ENCODE data around the gene KCNN2. TPM values are rescaled to one million over a fixed set of nuclear protein-coding genes. Genes with fewer than 3 reads are reported as not detected.
A peak's percentile ranks its signal among the peaks of the same experiment; 100 is the strongest.

The KCNN2 gene
- polyA plus RNA-seq, 1 experiment: 4.6 TPM

GRCh38 chr5:114360816-114361723 lies 800 bp upstream of the KCNN2 start:
- Histone ChIP-seq H3K27me3 (ENCODE audit: control insufficient read depth, insufficient read depth, low read length) (no peaks in the 10 kb centered on the region; the same call in none of the 2 replicates), H3K4me3 (ENCODE audit: low read depth, low read length) (peak overlapping the region; percentile 62), H3K36me3 (ENCODE audit: control insufficient read depth, insufficient read depth, low read length) (no peaks in the 10 kb centered on the region)
- ChIA-PET POLR2A (no interaction called here), CTCF (interaction anchor here (1.4 to 6.2 kb wide), 4 partner anchors 76 to 554 kb away, joined by 3 to 104 read pairs (median 4); no protein-coding TSS in a partner anchor)
- no peak for DNase-seq (ENCODE audit: low read depth)
- TF ChIP-seq CTCF (IDR thresholded peaks at IDR 0.05; ENCODE audit: insufficient read depth, low read depth, low read length): peak; percentile 53

- no peak for DNase-seq (ENCODE audit: low read depth)
- ChIA-PET CTCF (interaction anchor here (1.4 to 6.2 kb wide), 4 partner anchors 18 to 556 kb away, joined by 3 to 104 read pairs (median 4); no protein-coding TSS in a partner anchor), POLR2A (no interaction called here)
- Histone ChIP-seq H3K4me3 (ENCODE audit: low read depth, low read length) (peak overlapping the region; percentile 62), H3K27me3 (ENCODE audit: control insufficient read depth, insufficient read depth, low read length) (no peaks in the 10 kb centered on the region; the same call in none of the 2 replicates), H3K36me3 (ENCODE audit: control insufficient read depth, insufficient read depth, low read length) (no peaks in the 10 kb centered on the region)
- TF ChIP-seq CTCF (IDR thresholded peaks at IDR 0.05; ENCODE audit: insufficient read depth, low read depth, low read length): no peak
These were observed 517 bp downstream of the KCNN2 start for GRCh38 chr5:114362197-114362976.

GRCh38 chr5:114362977-114363761 lies 1.3 kb downstream of the KCNN2 start:
- CTCF ChIA-PET: interaction anchor here (1.4 to 6.2 kb wide), 2 partner anchors 18 to 87 kb away, joined by 4 to 104 read pairs; no protein-coding TSS in a partner anchor
- POLR2A ChIA-PET: no interaction called here
- Histone ChIP-seq H3K4me3 (ENCODE audit: low read depth, low read length) (peak overlapping the region; percentile 62), H3K27me3 (ENCODE audit: control insufficient read depth, insufficient read depth, low read length) (no peaks in the 10 kb centered on the region; the same call in none of the 2 replicates), H3K36me3 (ENCODE audit: control insufficient read depth, insufficient read depth, low read length) (no peaks in the 10 kb centered on the region)
- no peak for DNase-seq (ENCODE audit: low read depth)
- no peak for TF ChIP-seq CTCF (IDR thresholded peaks at IDR 0.05; ENCODE audit: insufficient read depth, low read depth, low read length)

- no peaks in the 10 kb centered on the region; the same call in none of the 2 replicates for H3K27me3 ChIP-seq (ENCODE audit: control insufficient read depth, insufficient read depth, low read length)
- no peaks in the 10 kb centered on the region for H3K36me3 ChIP-seq (ENCODE audit: control insufficient read depth, insufficient read depth, low read length)
- no peak for DNase-seq (ENCODE audit: low read depth)
- ChIA-PET CTCF (interaction anchor here (1.0 to 6.2 kb wide), 3 partner anchors 85 to 681 kb away, joined by 3 to 104 read pairs (median 38); no protein-coding TSS in a partner anchor), POLR2A (no interaction called here)
- TF ChIP-seq CTCF (IDR thresholded peaks at IDR 0.05; ENCODE audit: insufficient read depth, low read depth, low read length): no peak
- H3K4me3 ChIP-seq (ENCODE audit: low read depth, low read length): peak overlapping the region; percentile 62
These were observed 2.0 kb downstream of the KCNN2 start for GRCh38 chr5:114363837-114364236.
